ENCODE data around the gene SLC39A11. TPM values are rescaled to one million over a fixed set of nuclear protein-coding genes. Genes with fewer than 3 reads are reported as not detected.
"Not testable (repeated sequence)": the region's sequence is repeated elsewhere in the genome, so short reads cannot be mapped to it uniquely, and the experiment has no call there.

The SLC39A11 gene
- total RNA-seq, 2 experiments from 2014 or later, result 25.6 to 51.5 TPM

- no peak for DNase-seq (ENCODE audit: low spot score)
- POLR2A ChIA-PET, result interaction anchor here (1.0 to 2.2 kb wide), 3 partner anchors 9 to 14 kb away, joined by 3 to 5 read pairs (median 4); no protein-coding TSS in a partner anchor
- CTCF ChIA-PET (ENCODE audit: unreplicated experiment), result no interaction called here
- Histone ChIP-seq H3K9me3 (ENCODE audit: low read length) (peaks cover 11% of the 10 kb centered on the region; the same call in 1 of the 2 replicates), H3K27ac (ENCODE audit: low read depth, low read length, poor library complexity, severe bottlenecking) (no peak overlapping the region), H3K4me2 (ENCODE audit: low read length) (no peak overlapping the region), H4K20me1 (ENCODE audit: insufficient read depth, low read length) (no peaks in the 10 kb centered on the region), H3K4me1 (ENCODE audit: insufficient read depth, low read length, poor library complexity, severe bottlenecking) (peaks cover 5% of the 10 kb centered on the region), H3K79me2 (ENCODE audit: insufficient read depth, low read depth, low read length) (no peaks in the 10 kb centered on the region), H3K9me2 (ENCODE audit: insufficient read depth, low read length) (no peaks in the 10 kb centered on the region), H3K4me3 (ENCODE audit: low read depth, low read length, poor library complexity, severe bottlenecking) (no peak overlapping the region), H3K36me3 (ENCODE audit: insufficient read depth, low read length) (peaks cover 9% of the 10 kb centered on the region), H2AFZ (ENCODE audit: low read length) (no peak overlapping the region)
- BruUV-seq (replicated peaks), result no TSS peak
- TF ChIP-seq CTCF (conservative IDR thresholded peaks at IDR 0.05; ENCODE audit: low read length), result no peak
- TF ChIP-seq EZH2phosphoT487 (IDR thresholded peaks at IDR 0.05; ENCODE audit: borderline replicate concordance, low read depth, low read length), result no peak
- intact Hi-C loops (cut with micrococcal nuclease; ENCODE audit: unreplicated experiment), result no loop called here
Measured at GRCh38 chr17:72765368-72766153, 326.9 kb downstream of the SLC39A11 start.

- ChIA-PET POLR2A (interaction anchor here (1.5 to 2.2 kb wide), 3 partner anchors 9 to 13 kb away, joined by 3 to 5 read pairs (median 4); no protein-coding TSS in a partner anchor), CTCF (ENCODE audit: unreplicated experiment) (no interaction called here)
- Histone ChIP-seq H3K4me1 (ENCODE audit: insufficient read depth, low read length, poor library complexity, severe bottlenecking) (no peaks in the 10 kb centered on the region), H3K9me3 (ENCODE audit: low read length) (peaks cover 11% of the 10 kb centered on the region; the same call in 1 of the 2 replicates), H2AFZ (ENCODE audit: low read length) (no peak overlapping the region), H3K36me3 (ENCODE audit: insufficient read depth, low read length) (peaks cover 9% of the 10 kb centered on the region), H3K27ac (ENCODE audit: low read depth, low read length, poor library complexity, severe bottlenecking) (no peak overlapping the region), H3K4me2 (ENCODE audit: low read length) (no peak overlapping the region), H3K9me2 (ENCODE audit: insufficient read depth, low read length) (no peaks in the 10 kb centered on the region), H3K4me3 (ENCODE audit: low read depth, low read length, poor library complexity, severe bottlenecking) (no peak overlapping the region), H3K79me2 (ENCODE audit: insufficient read depth, low read depth, low read length) (no peaks in the 10 kb centered on the region), H4K20me1 (ENCODE audit: insufficient read depth, low read length) (no peaks in the 10 kb centered on the region)
- DNase-seq (ENCODE audit: low spot score), result no peak
- intact Hi-C loops (cut with micrococcal nuclease; ENCODE audit: unreplicated experiment), result no loop called here
- BruUV-seq (replicated peaks), result no TSS peak
- TF ChIP-seq EZH2phosphoT487 (IDR thresholded peaks at IDR 0.05; ENCODE audit: borderline replicate concordance, low read depth, low read length) (no peak), CTCF (conservative IDR thresholded peaks at IDR 0.05; ENCODE audit: low read length) (no peak)
Measured at GRCh38 chr17:72764632-72765041, 327.9 kb downstream of the SLC39A11 start.

GRCh38 chr17:72763981-72764380, 328.5 kb downstream of the SLC39A11 start:
- no peak for DNase-seq (ENCODE audit: low spot score)
- Histone ChIP-seq H2AFZ (ENCODE audit: low read length) (no peak overlapping the region), H3K9me2 (ENCODE audit: insufficient read depth, low read length) (no peaks in the 10 kb centered on the region), H3K79me2 (ENCODE audit: insufficient read depth, low read depth, low read length) (no peaks in the 10 kb centered on the region), H4K20me1 (ENCODE audit: insufficient read depth, low read length) (no peaks in the 10 kb centered on the region), H3K4me1 (ENCODE audit: insufficient read depth, low read length, poor library complexity, severe bottlenecking) (no peaks in the 10 kb centered on the region), H3K27ac (ENCODE audit: low read depth, low read length, poor library complexity, severe bottlenecking) (no peak overlapping the region), H3K36me3 (ENCODE audit: insufficient read depth, low read length) (peaks cover 9% of the 10 kb centered on the region), H3K4me2 (ENCODE audit: low read length) (no peak overlapping the region), H3K9me3 (ENCODE audit: low read length) (peaks cover 11% of the 10 kb centered on the region; the same call in 1 of the 2 replicates), H3K4me3 (ENCODE audit: low read depth, low read length, poor library complexity, severe bottlenecking) (no peak overlapping the region)
- CTCF ChIA-PET (ENCODE audit: unreplicated experiment), result no interaction called here
- no TSS peak for BruUV-seq (replicated peaks)
- POLR2A ChIA-PET, result interaction anchor here (1.5 to 2.2 kb wide), 3 partner anchors 10 to 12 kb away, joined by 3 to 5 read pairs (median 4); no protein-coding TSS in a partner anchor
- no peak for TF ChIP-seq EZH2phosphoT487 (IDR thresholded peaks at IDR 0.05; ENCODE audit: borderline replicate concordance, low read depth, low read length)
- TF ChIP-seq CTCF (conservative IDR thresholded peaks at IDR 0.05; ENCODE audit: low read length), result no peak
- intact Hi-C loops (cut with micrococcal nuclease; ENCODE audit: unreplicated experiment), result no loop called here

- POLR2A ChIA-PET, result not testable (repeated sequence)
Measured at GRCh38 chr17:72761893-72762575, 330.5 kb downstream of the SLC39A11 start.

More at GRCh38 chr17:72761893-72762575, 330.5 kb downstream of the SLC39A11 start:
- H3K79me2 ChIP-seq (ENCODE audit: insufficient read depth, low read depth, low read length); H4K20me1 ChIP-seq (ENCODE audit: insufficient read depth, low read length); CTCF ChIA-PET (ENCODE audit: unreplicated experiment); H3K4me2 ChIP-seq (ENCODE audit: low read length); intact Hi-C loops (cut with micrococcal nuclease; ENCODE audit: unreplicated experiment); DNase-seq (ENCODE audit: low spot score); H2AFZ ChIP-seq (ENCODE audit: low read length); H3K27ac ChIP-seq (ENCODE audit: low read depth, low read length, poor library complexity, severe bottlenecking); H3K4me1 ChIP-seq (ENCODE audit: insufficient read depth, low read length, poor library complexity, severe bottlenecking); H3K4me3 ChIP-seq (ENCODE audit: low read depth, low read length, poor library complexity, severe bottlenecking); H3K9me2 ChIP-seq (ENCODE audit: insufficient read depth, low read length); H3K9me3 ChIP-seq (ENCODE audit: low read length); H3K36me3 ChIP-seq (ENCODE audit: insufficient read depth, low read length); BruUV-seq (replicated peaks): not testable (repeated sequence)

Data from OCI-LY7 (cell line).